ENCODE results near the gene RBBP8.

The RBBP8 gene

GRCh38 chr18:22964722-22965121 lies 31.6 kb downstream of the RBBP8 start:
- no peak overlapping the region for H3K9ac ChIP-seq (ENCODE audit: low read depth, low read length)
- H3K4me3 ChIP-seq (ENCODE audit: low read depth, low read length): no peak overlapping the region
- no peak overlapping the region for H3K27ac ChIP-seq (ENCODE audit: low read depth, low read length)
- peaks cover 4% of the 10 kb centered on the region; the same call in 1 of the 2 replicates for H3K4me1 ChIP-seq (ENCODE audit: control insufficient read depth, insufficient read depth, low read length)
- H3K36me3 ChIP-seq (ENCODE audit: control insufficient read depth, insufficient read depth, low read length): peaks cover 8% of the 10 kb centered on the region
- H3K9me3 ChIP-seq (ENCODE audit: control insufficient read depth, insufficient read depth, low read length): no peaks in the 10 kb centered on the region
- H3K27me3 ChIP-seq (ENCODE audit: control insufficient read depth, insufficient read depth, low read length): no peaks in the 10 kb centered on the region

- no peaks in the 10 kb centered on the region for H3K9me3 ChIP-seq (ENCODE audit: control insufficient read depth, insufficient read depth, low read length)
- H3K4me1 ChIP-seq (ENCODE audit: control insufficient read depth, insufficient read depth, low read length): no peaks in the 10 kb centered on the region
- no peak overlapping the region for H3K27ac ChIP-seq (ENCODE audit: low read depth, low read length)
- no peak overlapping the region for H3K9ac ChIP-seq (ENCODE audit: low read depth, low read length)
- H3K4me3 ChIP-seq (ENCODE audit: low read depth, low read length): no peak overlapping the region
- no peaks in the 10 kb centered on the region for H3K27me3 ChIP-seq (ENCODE audit: control insufficient read depth, insufficient read depth, low read length)
- H3K36me3 ChIP-seq (ENCODE audit: control insufficient read depth, insufficient read depth, low read length): peaks cover 29% of the 10 kb centered on the region
Observed at GRCh38 chr18:22971038-22971437, 37.9 kb downstream of the RBBP8 start.

GRCh38 chr18:22974001-22974400 lies 40.9 kb downstream of the RBBP8 start:
- Histone ChIP-seq H3K27ac (ENCODE audit: low read depth, low read length) (no peak overlapping the region), H3K36me3 (ENCODE audit: control insufficient read depth, insufficient read depth, low read length) (peaks cover 42% of the 10 kb centered on the region), H3K9ac (ENCODE audit: low read depth, low read length) (no peak overlapping the region), H3K4me1 (ENCODE audit: control insufficient read depth, insufficient read depth, low read length) (no peaks in the 10 kb centered on the region), H3K27me3 (ENCODE audit: control insufficient read depth, insufficient read depth, low read length) (no peaks in the 10 kb centered on the region), H3K4me3 (ENCODE audit: low read depth, low read length) (no peak overlapping the region), H3K9me3 (ENCODE audit: control insufficient read depth, insufficient read depth, low read length) (no peaks in the 10 kb centered on the region)

- Histone ChIP-seq H3K36me3 (ENCODE audit: control insufficient read depth, insufficient read depth, low read length) (peaks cover 44% of the 10 kb centered on the region), H3K27ac (ENCODE audit: low read depth, low read length) (no peak overlapping the region), H3K27me3 (ENCODE audit: control insufficient read depth, insufficient read depth, low read length) (no peaks in the 10 kb centered on the region), H3K9ac (ENCODE audit: low read depth, low read length) (no peak overlapping the region), H3K9me3 (ENCODE audit: control insufficient read depth, insufficient read depth, low read length) (no peaks in the 10 kb centered on the region), H3K4me3 (ENCODE audit: low read depth, low read length) (no peak overlapping the region), H3K4me1 (ENCODE audit: control insufficient read depth, insufficient read depth, low read length) (no peaks in the 10 kb centered on the region)
Observed at GRCh38 chr18:22974707-22975106, 41.6 kb downstream of the RBBP8 start.

- no peak overlapping the region for H3K9ac ChIP-seq (ENCODE audit: low read depth, low read length)
- no peaks in the 10 kb centered on the region for H3K27me3 ChIP-seq (ENCODE audit: control insufficient read depth, insufficient read depth, low read length)
- H3K4me3 ChIP-seq (ENCODE audit: low read depth, low read length): no peak overlapping the region
- no peak overlapping the region for H3K27ac ChIP-seq (ENCODE audit: low read depth, low read length)
- no peaks in the 10 kb centered on the region for H3K4me1 ChIP-seq (ENCODE audit: control insufficient read depth, insufficient read depth, low read length)
- H3K9me3 ChIP-seq (ENCODE audit: control insufficient read depth, insufficient read depth, low read length): no peaks in the 10 kb centered on the region
- peaks cover 43% of the 10 kb centered on the region for H3K36me3 ChIP-seq (ENCODE audit: control insufficient read depth, insufficient read depth, low read length)
Observed at GRCh38 chr18:22975508-22975907, 42.4 kb downstream of the RBBP8 start.

GRCh38 chr18:22977847-22978701 lies 44.9 kb downstream of the RBBP8 start:
- H3K36me3 ChIP-seq (ENCODE audit: control insufficient read depth, insufficient read depth, low read length): peaks cover 53% of the 10 kb centered on the region
- no peaks in the 10 kb centered on the region for H3K4me1 ChIP-seq (ENCODE audit: control insufficient read depth, insufficient read depth, low read length)
- H3K9me3 ChIP-seq (ENCODE audit: control insufficient read depth, insufficient read depth, low read length): no peaks in the 10 kb centered on the region
- H3K9ac ChIP-seq (ENCODE audit: low read depth, low read length): no peak overlapping the region
- no peaks in the 10 kb centered on the region for H3K27me3 ChIP-seq (ENCODE audit: control insufficient read depth, insufficient read depth, low read length)
- H3K27ac ChIP-seq (ENCODE audit: low read depth, low read length): no peak overlapping the region
- no peak overlapping the region for H3K4me3 ChIP-seq (ENCODE audit: low read depth, low read length)

GRCh38 chr18:22980394-22980793 lies 47.3 kb downstream of the RBBP8 start:
- Histone ChIP-seq H3K27ac (ENCODE audit: low read depth, low read length) (no peak overlapping the region), H3K9me3 (ENCODE audit: control insufficient read depth, insufficient read depth, low read length) (no peaks in the 10 kb centered on the region), H3K4me1 (ENCODE audit: control insufficient read depth, insufficient read depth, low read length) (no peaks in the 10 kb centered on the region), H3K27me3 (ENCODE audit: control insufficient read depth, insufficient read depth, low read length) (no peaks in the 10 kb centered on the region), H3K36me3 (ENCODE audit: control insufficient read depth, insufficient read depth, low read length) (peaks cover 53% of the 10 kb centered on the region), H3K9ac (ENCODE audit: low read depth, low read length) (no peak overlapping the region), H3K4me3 (ENCODE audit: low read depth, low read length) (no peak overlapping the region)

- H3K4me3 ChIP-seq (ENCODE audit: low read depth, low read length): no peak overlapping the region
- H3K36me3 ChIP-seq (ENCODE audit: control insufficient read depth, insufficient read depth, low read length): peaks cover 52% of the 10 kb centered on the region
- no peak overlapping the region for H3K27ac ChIP-seq (ENCODE audit: low read depth, low read length)
- H3K4me1 ChIP-seq (ENCODE audit: control insufficient read depth, insufficient read depth, low read length): no peaks in the 10 kb centered on the region
- H3K27me3 ChIP-seq (ENCODE audit: control insufficient read depth, insufficient read depth, low read length): no peaks in the 10 kb centered on the region
- H3K9ac ChIP-seq (ENCODE audit: low read depth, low read length): no peak overlapping the region
- H3K9me3 ChIP-seq (ENCODE audit: control insufficient read depth, insufficient read depth, low read length): no peaks in the 10 kb centered on the region
Observed at GRCh38 chr18:22981274-22982133, 48.4 kb downstream of the RBBP8 start.

- Histone ChIP-seq H3K4me1 (ENCODE audit: control insufficient read depth, insufficient read depth, low read length) (no peaks in the 10 kb centered on the region), H3K36me3 (ENCODE audit: control insufficient read depth, insufficient read depth, low read length) (peaks cover 56% of the 10 kb centered on the region), H3K9ac (ENCODE audit: low read depth, low read length) (no peak overlapping the region), H3K27ac (ENCODE audit: low read depth, low read length) (no peak overlapping the region), H3K9me3 (ENCODE audit: control insufficient read depth, insufficient read depth, low read length) (no peaks in the 10 kb centered on the region), H3K4me3 (ENCODE audit: low read depth, low read length) (no peak overlapping the region), H3K27me3 (ENCODE audit: control insufficient read depth, insufficient read depth, low read length) (no peaks in the 10 kb centered on the region)
Observed at GRCh38 chr18:22983175-22983574, 50.0 kb downstream of the RBBP8 start.

GRCh38 chr18:22985250-22985649 lies 52.1 kb downstream of the RBBP8 start:
- Histone ChIP-seq H3K27ac (ENCODE audit: low read depth, low read length) (no peak overlapping the region), H3K4me3 (ENCODE audit: low read depth, low read length) (no peak overlapping the region), H3K4me1 (ENCODE audit: control insufficient read depth, insufficient read depth, low read length) (no peaks in the 10 kb centered on the region), H3K27me3 (ENCODE audit: control insufficient read depth, insufficient read depth, low read length) (no peaks in the 10 kb centered on the region), H3K9me3 (ENCODE audit: control insufficient read depth, insufficient read depth, low read length) (no peaks in the 10 kb centered on the region), H3K9ac (ENCODE audit: low read depth, low read length) (no peak overlapping the region), H3K36me3 (ENCODE audit: control insufficient read depth, insufficient read depth, low read length) (peaks cover 70% of the 10 kb centered on the region)

All from HUES48 (cell line).